PC-9 (cell line): Measurements from ENCODE around the gene ANK2. TPM values are rescaled to one million over a fixed set of nuclear protein-coding genes. Genes with fewer than 3 reads are reported as not detected.

Experiments
- BruUV-seq: library from RNA; stranded (reverse); fragments of 400-500 nt; replicated peaks from 2 replicates; lab custom pipeline; 2021; lab: Mats Ljungman, UMichigan
- CTCF ChIA-PET: fragments of 300-600 bp; sonication (Branson Sonifier 250); formaldehyde crosslinking; loops from one replicate; lab custom pipeline; 2022; ENCODE audit warnings: antibody characterized with exemption; lab: Charles Lee
- POLR2A ChIA-PET: fragments of 300-600 bp; sonication (Branson Sonifier 250); formaldehyde crosslinking; loops from one replicate; lab custom pipeline; 2022; ENCODE audit warnings: antibody characterized with exemption; ENCODE audit not compliant: unreplicated experiment; lab: Charles Lee
- DNase-seq, 2 experiments: peaks; one replicate each; pipeline versions ENCODE4 v3.0.0 to v3.0.0-alpha.2; 2015 to 2022; ENCODE audit warnings: mixed read lengths in 1 of 2
- H2AFZ ChIP-seq: fragments of 200-600 bp; sonication (generic); 2 replicates; pipeline ENCODE4 v1.8.1; 2017; ENCODE audit warnings: antibody characterized with exemption
- H3F3A ChIP-seq: fragments of 200-600 bp; sonication (generic); 2 replicates; pipeline ENCODE4 v1.8.1; 2017; ENCODE audit warnings: antibody characterized with exemption, mild to moderate bottlenecking, low read depth; ENCODE audit not compliant: insufficient read depth
- H3K27ac ChIP-seq: fragments of 200-600 bp; sonication (generic); 2 replicates; pipeline ENCODE4 v1.6.1; 2016; ENCODE audit warnings: mixed run types
- H3K27me3 ChIP-seq: fragments of 200-600 bp; sonication (generic); 2 replicates; pipeline ENCODE4 v1.6.1; 2016; ENCODE audit warnings: low read depth, mixed run types; ENCODE audit not compliant: insufficient read depth
- H3K36me3 ChIP-seq: fragments of 200-600 bp; sonication (generic); 2 replicates; pipeline ENCODE4 v1.6.1; 2016; ENCODE audit warnings: low read depth, mixed run types
- H3K4me1 ChIP-seq: fragments of 200-600 bp; sonication (generic); replicated peaks from 2 replicates; pipeline ENCODE4 v1.6.1; 2016; ENCODE audit warnings: mixed run types; ENCODE audit not compliant: insufficient read depth
- H3K4me2 ChIP-seq: fragments of 200-600 bp; sonication (generic); 2 replicates; pipeline ENCODE4 v1.6.1; 2017; ENCODE audit warnings: mixed run types
- H3K4me3 ChIP-seq: fragments of 200-600 bp; sonication (generic); 2 replicates; pipeline ENCODE4 v1.6.1; 2016; ENCODE audit warnings: mixed run types
- H3K79me2 ChIP-seq: fragments of 200-600 bp; sonication (generic); 2 replicates; pipeline ENCODE4 v1.6.1; 2017; ENCODE audit warnings: low read depth, mixed run types
- H3K9me2 ChIP-seq: fragments of 200-600 bp; sonication (generic); 2 replicates; pipeline ENCODE4 v1.8.1; 2017; ENCODE audit warnings: mild to moderate bottlenecking; ENCODE audit not compliant: insufficient read depth
- H3K9me3 ChIP-seq: fragments of 200-600 bp; sonication (generic); 2 replicates; pipeline ENCODE4 v1.8.1; 2016; ENCODE audit warnings: low read depth; ENCODE audit not compliant: insufficient read depth
- H4K20me1 ChIP-seq: fragments of 200-600 bp; sonication (generic); 2 replicates; pipeline ENCODE4 v1.8.1; 2017; ENCODE audit not compliant: insufficient read depth
- EZH2 ChIP-seq: fragments of 200-600 bp; sonication (generic); IDR thresholded peaks from 2 replicates; pipeline ENCODE4 v1.8.0; 2017; ENCODE audit warnings: antibody characterized with exemption, low read depth
- intact Hi-C: fragments of 100-400 bp; cut with micrococcal nuclease; formaldehyde crosslinking; loops from one replicate; pipeline ENCODE4 v1.10.0; 2022; ENCODE audit not compliant: unreplicated experiment
- total RNA-seq: library from RNA; stranded (reverse); gene quantifications from 2 replicates; pipeline ENCODE4 v1.2.3, GENCODE V29; 2021
- TF ChIP-seq, protein P1 (sequence below): fragments of 200-600 bp; sonication (generic); conservative IDR thresholded peaks from 2 replicates; pipeline ENCODE4 v1.6.1; 2017; ENCODE audit warnings: mixed run types, antibody characterized with exemption, mild to moderate bottlenecking, moderate library complexity

The ANK2 gene
- total RNA-seq, 1 experiment from 2014 or later, result 0.61 TPM

DNA sequence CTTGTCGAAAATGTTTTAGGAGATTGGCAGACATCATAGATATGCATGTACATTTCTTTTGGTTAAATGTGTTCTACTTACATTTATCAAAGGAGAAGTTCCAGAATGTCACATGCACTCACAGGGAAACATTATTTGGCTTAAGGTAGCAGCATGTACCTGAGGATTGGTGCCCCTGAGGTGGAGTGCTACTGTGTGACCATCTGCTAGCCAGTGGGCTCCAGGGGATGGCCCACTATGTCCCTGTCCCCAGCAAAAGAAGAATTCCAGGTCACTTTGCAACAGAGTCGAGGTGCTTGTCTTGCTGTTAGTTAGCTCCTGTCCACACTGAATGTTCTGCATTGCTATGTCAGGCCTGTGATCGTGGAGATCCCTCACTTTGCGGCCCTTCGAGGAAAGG lies 283.2 kb downstream of the ANK2 start:
- ChIA-PET CTCF (no interaction called here), POLR2A (no interaction called here)
- Histone ChIP-seq H3K27ac (no peak overlapping the region), H3K4me1 (no peaks in the 10 kb centered on the region), H3K27me3 (no peaks in the 10 kb centered on the region), H2AFZ (no peak overlapping the region), H3K36me3 (no peaks in the 10 kb centered on the region), H3F3A (no peaks in the 10 kb centered on the region), H3K4me2 (no peak overlapping the region), H3K4me3 (no peak overlapping the region), H3K9me2 (no peaks in the 10 kb centered on the region), H3K9me3 (no peaks in the 10 kb centered on the region), H4K20me1 (no peaks in the 10 kb centered on the region), H3K79me2 (no peaks in the 10 kb centered on the region)
- no TSS peak for BruUV-seq
- no peak for DNase-seq
- TF ChIP-seq, protein P1, sequence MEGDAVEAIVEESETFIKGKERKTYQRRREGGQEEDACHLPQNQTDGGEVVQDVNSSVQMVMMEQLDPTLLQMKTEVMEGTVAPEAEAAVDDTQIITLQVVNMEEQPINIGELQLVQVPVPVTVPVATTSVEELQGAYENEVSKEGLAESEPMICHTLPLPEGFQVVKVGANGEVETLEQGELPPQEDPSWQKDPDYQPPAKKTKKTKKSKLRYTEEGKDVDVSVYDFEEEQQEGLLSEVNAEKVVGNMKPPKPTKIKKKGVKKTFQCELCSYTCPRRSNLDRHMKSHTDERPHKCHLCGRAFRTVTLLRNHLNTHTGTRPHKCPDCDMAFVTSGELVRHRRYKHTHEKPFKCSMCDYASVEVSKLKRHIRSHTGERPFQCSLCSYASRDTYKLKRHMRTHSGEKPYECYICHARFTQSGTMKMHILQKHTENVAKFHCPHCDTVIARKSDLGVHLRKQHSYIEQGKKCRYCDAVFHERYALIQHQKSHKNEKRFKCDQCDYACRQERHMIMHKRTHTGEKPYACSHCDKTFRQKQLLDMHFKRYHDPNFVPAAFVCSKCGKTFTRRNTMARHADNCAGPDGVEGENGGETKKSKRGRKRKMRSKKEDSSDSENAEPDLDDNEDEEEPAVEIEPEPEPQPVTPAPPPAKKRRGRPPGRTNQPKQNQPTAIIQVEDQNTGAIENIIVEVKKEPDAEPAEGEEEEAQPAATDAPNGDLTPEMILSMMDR, result no peak
- TF ChIP-seq EZH2, result no peak
- intact Hi-C loops, result no loop called here

- Histone ChIP-seq H3K4me2 (no peak overlapping the region), H3K9me3 (no peaks in the 10 kb centered on the region), H3F3A (no peaks in the 10 kb centered on the region), H3K27me3 (no peaks in the 10 kb centered on the region), H3K27ac (no peak overlapping the region), H3K36me3 (no peaks in the 10 kb centered on the region), H2AFZ (no peak overlapping the region), H3K79me2 (no peaks in the 10 kb centered on the region), H4K20me1 (no peaks in the 10 kb centered on the region), H3K4me3 (no peak overlapping the region), H3K9me2 (no peaks in the 10 kb centered on the region), H3K4me1 (no peaks in the 10 kb centered on the region)
- no peak for DNase-seq
- ChIA-PET POLR2A (no interaction called here), CTCF (no interaction called here)
- intact Hi-C loops, result no loop called here
- no TSS peak for BruUV-seq
- TF ChIP-seq EZH2, result no peak
Observed at GRCh38 chr4:113335746-113336145, 286.3 kb downstream of the ANK2 start.

DNA sequence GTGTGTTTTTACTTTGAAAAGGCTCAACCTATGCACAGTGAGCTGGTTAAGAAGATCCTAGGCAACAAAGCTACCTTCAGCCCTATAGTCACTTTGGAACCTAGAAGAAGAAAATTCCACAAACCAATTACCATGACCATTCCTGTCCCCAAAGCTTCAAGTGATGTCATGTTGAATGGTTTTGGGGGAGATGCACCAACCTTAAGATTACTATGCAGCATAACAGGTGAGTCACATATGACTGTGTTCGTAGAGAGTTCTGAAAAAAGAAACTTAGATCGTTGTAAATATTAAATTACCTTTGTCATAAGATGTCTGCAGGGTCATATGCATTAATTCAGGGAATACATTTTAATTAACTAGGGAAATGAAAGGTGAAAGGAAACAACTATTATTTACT lies 287.1 kb downstream of the ANK2 start:
- Histone ChIP-seq H3K27me3 (no peaks in the 10 kb centered on the region), H3K79me2 (no peaks in the 10 kb centered on the region), H3K4me3 (no peak overlapping the region), H3K4me1 (no peaks in the 10 kb centered on the region), H3F3A (no peaks in the 10 kb centered on the region), H2AFZ (no peak overlapping the region), H3K27ac (no peak overlapping the region), H3K36me3 (no peaks in the 10 kb centered on the region), H4K20me1 (no peaks in the 10 kb centered on the region), H3K9me3 (no peaks in the 10 kb centered on the region), H3K9me2 (no peaks in the 10 kb centered on the region), H3K4me2 (no peak overlapping the region)
- CTCF ChIA-PET, result no interaction called here
- POLR2A ChIA-PET, result no interaction called here
- intact Hi-C loops, result no loop called here
- no peak for DNase-seq
- no TSS peak for BruUV-seq
- no peak for TF ChIP-seq EZH2
- TF ChIP-seq, protein P1, result no peak

DNA sequence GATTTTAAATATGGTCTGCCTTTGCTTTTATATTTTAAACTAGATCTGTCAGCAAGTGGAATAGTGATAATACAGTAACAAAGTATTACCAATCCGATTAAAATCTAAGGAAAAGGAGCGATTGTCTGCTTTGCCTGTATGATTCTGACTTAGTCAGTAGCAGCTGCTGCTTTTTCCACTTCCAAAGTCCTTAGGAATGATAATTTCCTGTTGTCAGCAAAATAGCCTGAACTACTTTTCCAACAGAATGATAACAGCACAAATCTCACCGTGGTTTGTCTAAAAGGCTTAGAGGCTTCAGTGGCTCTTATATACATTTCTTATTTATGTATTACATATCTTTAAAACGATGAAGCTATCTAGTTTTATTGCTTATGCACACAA lies 290.0 kb downstream of the ANK2 start:
- intact Hi-C loops, result no loop called here
- H2AFZ ChIP-seq, result no peak overlapping the region
- H4K20me1 ChIP-seq, result no peaks in the 10 kb centered on the region
- TF ChIP-seq, protein P1, result no peak
- no peak for TF ChIP-seq EZH2
- no TSS peak for BruUV-seq
- no peak overlapping the region for H3K4me3 ChIP-seq
- no peaks in the 10 kb centered on the region for H3K9me3 ChIP-seq
- POLR2A ChIA-PET, result no interaction called here
- no peaks in the 10 kb centered on the region for H3K36me3 ChIP-seq
- H3K27ac ChIP-seq, result no peak overlapping the region
- no peaks in the 10 kb centered on the region for H3K79me2 ChIP-seq
- no peak for DNase-seq
- H3K9me2 ChIP-seq, result no peaks in the 10 kb centered on the region
- no peak overlapping the region for H3K4me2 ChIP-seq
- no peaks in the 10 kb centered on the region for H3F3A ChIP-seq
- H3K27me3 ChIP-seq, result no peaks in the 10 kb centered on the region
- no peaks in the 10 kb centered on the region for H3K4me1 ChIP-seq
- CTCF ChIA-PET, result no interaction called here
